ENCODE measurements around the gene SNAP25.

SNAP25 gene

DNA sequence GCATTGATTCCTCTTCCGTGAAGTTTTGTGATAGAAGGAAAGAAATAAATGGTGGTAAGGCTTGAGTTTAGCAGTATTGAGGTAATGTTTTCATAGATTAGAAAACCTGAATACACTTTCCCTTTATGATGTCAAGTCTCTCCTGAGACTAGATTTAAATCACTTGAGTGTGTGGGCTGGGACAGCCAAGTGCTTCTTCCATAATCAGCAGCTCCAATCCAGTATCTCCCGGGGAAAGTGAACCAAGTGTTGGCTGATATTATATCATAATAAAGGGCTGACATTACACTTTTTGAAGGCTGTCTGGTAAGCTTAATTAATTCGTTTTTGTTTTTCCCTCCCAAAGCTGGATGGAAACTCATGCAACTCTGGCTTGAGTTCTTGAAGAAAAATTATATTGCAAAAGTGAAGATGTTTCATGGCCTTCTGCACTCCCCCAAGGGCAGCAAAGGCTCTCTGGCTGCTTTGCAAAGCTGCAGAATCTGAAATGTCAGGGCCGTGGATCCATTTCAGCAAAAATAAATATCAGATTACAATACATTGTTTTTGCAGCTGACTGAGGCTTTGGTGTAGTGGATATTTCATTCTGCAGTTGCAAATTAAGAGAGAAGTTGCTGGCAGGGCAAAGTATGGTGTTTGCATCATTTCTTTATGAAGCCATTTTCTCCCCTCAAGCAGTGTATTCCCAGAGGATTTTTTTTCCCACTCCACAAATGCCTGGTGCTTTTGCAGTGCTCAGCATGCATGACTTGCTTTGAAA lies 114.2 kb downstream of the SNAP25 start:
- no peak for DNase-seq (ENCODE audit: low spot score)

GRCh38 chr20:10336959-10337729 lies 118.5 kb downstream of the SNAP25 start:
- DNase-seq (ENCODE audit: low spot score), result no peak

GRCh38 chr20:10338426-10339180 lies 120.0 kb downstream of the SNAP25 start:
- no peak for DNase-seq (ENCODE audit: low spot score)

DNA sequence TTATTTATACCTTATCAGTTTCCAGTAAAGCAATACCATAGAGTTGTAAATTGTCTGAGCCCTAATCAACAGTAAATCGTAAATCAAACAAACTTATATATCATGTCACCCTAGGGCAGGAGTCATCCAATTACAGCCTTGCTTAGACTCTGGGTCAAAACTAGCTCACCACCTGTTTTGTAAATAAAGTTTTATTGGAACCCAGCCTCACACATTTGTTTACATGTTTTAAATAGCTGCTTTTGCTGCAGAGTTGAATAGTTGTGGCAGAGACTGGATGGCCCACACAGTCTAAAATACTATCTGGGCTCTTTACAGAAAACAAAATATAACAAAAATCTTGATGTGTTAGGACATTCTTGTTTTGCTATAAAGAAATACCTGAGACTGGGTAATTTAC lies 121.0 kb downstream of the SNAP25 start:
- no peak for DNase-seq (ENCODE audit: low spot score)

DNA sequence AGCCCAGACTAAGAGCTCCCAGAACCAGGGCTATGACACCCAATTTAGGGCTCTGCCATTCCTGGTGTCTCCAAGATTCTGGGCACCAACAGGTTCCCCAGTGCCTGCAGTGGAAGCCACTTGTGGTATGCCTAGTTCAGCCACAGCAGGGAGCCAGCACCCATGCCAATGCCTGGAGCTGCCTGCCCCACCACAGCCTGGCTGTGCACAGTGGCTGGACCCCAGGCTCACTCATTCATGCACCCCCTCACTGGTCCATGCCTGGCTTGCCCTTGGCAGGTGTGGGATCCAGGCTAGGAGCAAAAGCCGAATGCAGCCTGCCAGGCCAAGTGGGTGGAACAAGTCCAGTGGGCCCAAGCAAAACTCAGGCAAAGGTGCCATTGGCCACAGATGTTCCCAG lies 123.5 kb downstream of the SNAP25 start:
- DNase-seq (ENCODE audit: low spot score), result no peak

- no peak for DNase-seq (ENCODE audit: low spot score)
These were observed 126.3 kb downstream of the SNAP25 start for GRCh38 chr20:10344953-10345352.

GRCh38 chr20:10347086-10347880 lies 128.7 kb downstream of the SNAP25 start:
- no peak for DNase-seq (ENCODE audit: low spot score)

DNA sequence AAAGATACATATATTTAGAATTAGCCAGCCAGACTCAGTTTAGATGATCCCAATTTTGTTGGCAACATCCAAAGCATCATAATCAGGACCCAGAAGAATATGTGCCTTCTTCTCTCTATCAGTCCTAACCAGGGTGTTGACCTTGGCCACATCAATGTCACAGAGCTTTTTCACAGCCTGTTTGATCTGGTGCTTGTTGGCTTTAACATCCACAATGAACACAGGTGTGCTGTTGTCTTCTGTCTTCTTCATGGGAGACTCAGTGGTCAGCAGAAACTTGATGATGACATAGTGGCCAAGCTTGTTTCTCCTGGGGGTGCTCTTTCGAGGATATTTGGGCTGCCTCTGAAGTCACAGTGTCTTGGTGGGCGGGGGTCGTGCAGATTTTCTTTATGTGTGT lies 130.5 kb downstream of the SNAP25 start:
- DNase-seq (ENCODE audit: low spot score), result no peak

- DNase-seq (ENCODE audit: low spot score), result no peak
These were observed 131.7 kb downstream of the SNAP25 start for GRCh38 chr20:10350188-10350842.

GRCh38 chr20:10352934-10353824 lies 134.5 kb downstream of the SNAP25 start:
- no peak for DNase-seq (ENCODE audit: low spot score)

GRCh38 chr20:10356628-10357027 lies 138.0 kb downstream of the SNAP25 start:
- DNase-seq (ENCODE audit: low spot score), result no peak

Data from SW480 (cell line).